K562 (cell line): ENCODE data around the gene ATF7IP. TPM values are rescaled to one million over a fixed set of nuclear protein-coding genes. Genes with fewer than 3 reads are reported as not detected.

ENCODE experiments used
- ATAC-seq: fragments of 200-7000 bp; cut with Tn5 transposase; 3 replicates; pipeline ENCODE4 v1.9.1; 2020; ENCODE audit warnings: moderate library complexity
- BruUV-seq: library from RNA; stranded (reverse); fragments of 400-500 nt; replicated peaks from 2 replicates; lab custom pipeline; 2021; lab: Mats Ljungman, UMichigan
- CTCF ChIA-PET: fragments of 300-600 bp; formaldehyde crosslinking; extraction: SDS; loops from one replicate; lab custom pipeline; 2021; ENCODE audit warnings: low intra/inter-chr PET ratio; lab: Yijun Ruan, JAX
- POLR2A ChIA-PET: fragments of 300-600, 350-650 bp; sonication (Branson Sonifier 250); formaldehyde crosslinking; extraction: SDS; loops from one replicate; lab custom pipeline; 2021; ENCODE audit warnings: antibody characterized with exemption, inconsistent platforms; lab: Yijun Ruan, JAX
- DNase-seq, 4 experiments: peaks; one replicate each; pipeline versions ENCODE4 v3.0.0 to v3.0.0-alpha.2; 2011 to 2018; ENCODE audit warnings: low spot score in 3 of 4, mixed read lengths in 3 of 4; ENCODE audit errors: extremely low read depth in 1 of 4
- FAIRE-seq: peaks from 2 replicates; lab custom pipeline; 2011; peaks lifted over from hg19 to GRCh38; lab: Jason Lieb, UNC
- H2AFZ ChIP-seq: 2 replicates; pipeline ENCODE4 v1.6.0; 2011; ENCODE audit warnings: low read depth, low read length, control low read depth, inconsistent platforms
- H3K27ac ChIP-seq: fragments of 200-600 bp; 3 replicates; pipeline ENCODE4 v1.8.0; 2011; ENCODE audit warnings: low read depth, mild to moderate bottlenecking, control low read depth, inconsistent platforms, low read length, moderate library complexity, mixed read lengths; ENCODE audit errors: extremely low read depth
- H3K27me3 ChIP-seq, 2 experiments: fragments of 300-600 bp in 1 of 2; 2 replicates in 1 of 2; 3 replicates in 1 of 2; pipeline versions ENCODE4 v1.6.0 to v1.8.0; 2011; ENCODE audit warnings: inconsistent platforms in 2 of 2, low read length in 2 of 2, mild to moderate bottlenecking in 1 of 2, mixed read lengths in 1 of 2, moderate library complexity in 1 of 2; ENCODE audit not compliant: control insufficient read depth in 2 of 2, insufficient read depth in 2 of 2
- H3K36me3 ChIP-seq: fragments of 300-600 bp; 3 replicates; pipeline ENCODE4 v1.8.0; 2011; ENCODE audit warnings: mild to moderate bottlenecking, low read length, inconsistent platforms; ENCODE audit not compliant: control insufficient read depth, insufficient read depth
- H3K4me1 ChIP-seq, 2 experiments: fragments of 200-600 bp in 1 of 2; replicated peaks in 1 of 2; 2 replicates in 1 of 2; 3 replicates in 1 of 2; pipeline versions ENCODE4 v1.5.1 to v1.8.0; 2011; ENCODE audit warnings: inconsistent platforms in 2 of 2, low read length in 2 of 2, mild to moderate bottlenecking in 1 of 2, mixed read lengths in 1 of 2, moderate library complexity in 1 of 2; ENCODE audit not compliant: control insufficient read depth in 2 of 2, insufficient read depth in 2 of 2
- H3K4me2 ChIP-seq: 2 replicates; pipeline ENCODE4 v1.6.1; 2011; ENCODE audit warnings: low read length, control low read depth, inconsistent platforms, mixed read lengths; ENCODE audit not compliant: insufficient read depth
- H3K4me3 ChIP-seq: fragments of 200-600 bp; sonication (generic), shearing (Covaris generic); 2 replicates; pipeline ENCODE4 v1.5.1; 2016; ENCODE audit warnings: control low read depth, inconsistent platforms
- H3K79me2 ChIP-seq: fragments of 200-600 bp; 3 replicates; pipeline ENCODE4 v1.8.0; 2011; ENCODE audit warnings: low read length, inconsistent platforms; ENCODE audit not compliant: control insufficient read depth, insufficient read depth
- H3K9ac ChIP-seq, 2 experiments: 2 replicates each; pipeline versions ENCODE4 v1.6.0 to v1.6.1; 2011; ENCODE audit warnings: low read depth in 2 of 2, low read length in 2 of 2, control low read depth in 1 of 2, inconsistent platforms in 1 of 2, mild to moderate bottlenecking in 1 of 2, mixed read lengths in 1 of 2; ENCODE audit not compliant: insufficient read depth in 1 of 2
- H3K9me1 ChIP-seq: one replicate; pipeline ENCODE4 v1.6.0; 2011; ENCODE audit warnings: inconsistent platforms, mild to moderate bottlenecking, low read length, moderate library complexity; ENCODE audit not compliant: control insufficient read depth, insufficient read depth
- H3K9me3 ChIP-seq: replicated peaks from 2 replicates; pipeline ENCODE4 v1.5.1; 2011; ENCODE audit warnings: low read depth, low read length, inconsistent platforms; ENCODE audit not compliant: control insufficient read depth, insufficient read depth
- H4K20me1 ChIP-seq: replicated peaks from 2 replicates; pipeline ENCODE4 v1.6.1; 2011; ENCODE audit warnings: low read length, inconsistent platforms, mixed read lengths; ENCODE audit not compliant: control insufficient read depth, insufficient read depth
- SPI1 ChIP-seq: IDR thresholded peaks from 2 replicates; pipeline ENCODE4 v1.6.1; 2011; ENCODE audit warnings: low read depth, low read length, control low read depth, borderline replicate concordance
- WGBS: fragments of 100-300 bp; shearing (Covaris generic); methylation state at CpG from one replicate; pipeline ENCODE4 v1.1.6; 2016; ENCODE audit warnings: low coverage, mixed read lengths; ENCODE audit not compliant: insufficient coverage; ENCODE audit errors: missing lambda C conversion rate; 5-methylcytosine and 5-hydroxymethylcytosine counted together
- in situ Hi-C: fragments of 300-500 bp; cut with MboI; formaldehyde crosslinking; loops from 4 replicates; pipeline ENCODE4 v1.15.0; 2018; ENCODE audit warnings: inconsistent platforms, mixed read lengths
- intact Hi-C: fragments of 100-400 bp; cut with micrococcal nuclease; formaldehyde crosslinking; loops from 2 replicates; pipeline ENCODE4 v1.14.2; 2022
- polyA plus RNA-seq, 8 experiments: library from polyadenylated mRNA; depleted of rRNA in 4 of 8; stranded (reverse) in 5 of 8; unstranded in 3 of 8; fragments of >200 nt; fragmentation: Nextera tagmentation in 2 of 8; fragmentation: Illumina TruSeq in 1 of 8; extraction: Ambion mirVana in 2 of 8; extraction: Trizol in 1 of 8; gene quantifications; 2 replicates each; pipeline versions ENCODE4 v1.2.1 to v1.2.3, GENCODE V29; 2011 to 2014; ENCODE audit warnings: inconsistent platforms in 1 of 8, missing spikeins in 1 of 8
- total RNA-seq, 7 experiments: library from RNA; depleted of rRNA in 6 of 7; stranded (reverse); fragments of >200 nt in 6 of 7; fragmentation: Illumina TruSeq in 2 of 7; extraction: Trizol in 2 of 7; gene quantifications; 2 replicates each; pipeline versions ENCODE4 v1.2.1 to v1.2.3, GENCODE V29; 2011 to 2021; ENCODE audit warnings: low replicate concordance in 1 of 7
- TF ChIP-seq, protein P1 (sequence below): fragments of 250-450 bp; sonication (Bioruptor Pico); IDR thresholded peaks from 2 replicates; pipeline ENCODE4 v1.4.0; 2020

ATF7IP gene
- total and polyA plus RNA-seq, 9 of the 15 experiments (the other 6 are each of a cell fraction or from before 2014, with no cell fraction given) = 2.8 to 27.1 (median 11.0) TPM

DNA sequence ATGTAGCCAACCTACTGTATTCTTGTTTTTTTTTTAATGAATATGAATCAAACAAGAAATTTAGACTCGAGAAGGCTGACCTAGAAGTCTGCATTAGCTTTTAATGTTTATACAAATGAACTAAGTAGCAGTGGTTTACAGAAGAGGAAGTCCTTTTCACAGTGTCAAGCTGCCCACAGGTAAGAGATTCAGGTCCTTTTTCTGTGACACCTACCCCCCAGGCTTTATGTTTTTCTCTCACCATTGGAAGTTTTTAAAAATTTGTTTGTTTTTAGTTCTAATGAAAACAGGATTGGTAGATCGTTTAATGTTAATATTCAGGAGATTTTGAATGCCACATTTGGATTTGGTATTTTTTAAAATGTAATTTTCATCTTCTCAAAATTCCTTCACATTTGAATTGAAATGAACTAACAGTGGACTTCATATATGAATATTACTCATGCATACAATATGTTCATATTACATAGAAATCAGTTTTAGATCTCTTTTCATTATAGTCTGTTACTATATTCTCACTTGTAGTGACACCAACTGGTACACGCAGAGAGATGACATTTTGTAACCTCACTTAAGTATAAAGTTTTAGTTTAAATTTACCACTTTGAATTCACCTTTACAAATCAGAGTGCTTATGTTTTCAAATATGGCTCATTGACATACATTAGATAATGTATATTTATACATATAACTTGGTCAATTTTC lies 29.7 kb downstream of the ATF7IP start:
- TF ChIP-seq, protein P1, sequence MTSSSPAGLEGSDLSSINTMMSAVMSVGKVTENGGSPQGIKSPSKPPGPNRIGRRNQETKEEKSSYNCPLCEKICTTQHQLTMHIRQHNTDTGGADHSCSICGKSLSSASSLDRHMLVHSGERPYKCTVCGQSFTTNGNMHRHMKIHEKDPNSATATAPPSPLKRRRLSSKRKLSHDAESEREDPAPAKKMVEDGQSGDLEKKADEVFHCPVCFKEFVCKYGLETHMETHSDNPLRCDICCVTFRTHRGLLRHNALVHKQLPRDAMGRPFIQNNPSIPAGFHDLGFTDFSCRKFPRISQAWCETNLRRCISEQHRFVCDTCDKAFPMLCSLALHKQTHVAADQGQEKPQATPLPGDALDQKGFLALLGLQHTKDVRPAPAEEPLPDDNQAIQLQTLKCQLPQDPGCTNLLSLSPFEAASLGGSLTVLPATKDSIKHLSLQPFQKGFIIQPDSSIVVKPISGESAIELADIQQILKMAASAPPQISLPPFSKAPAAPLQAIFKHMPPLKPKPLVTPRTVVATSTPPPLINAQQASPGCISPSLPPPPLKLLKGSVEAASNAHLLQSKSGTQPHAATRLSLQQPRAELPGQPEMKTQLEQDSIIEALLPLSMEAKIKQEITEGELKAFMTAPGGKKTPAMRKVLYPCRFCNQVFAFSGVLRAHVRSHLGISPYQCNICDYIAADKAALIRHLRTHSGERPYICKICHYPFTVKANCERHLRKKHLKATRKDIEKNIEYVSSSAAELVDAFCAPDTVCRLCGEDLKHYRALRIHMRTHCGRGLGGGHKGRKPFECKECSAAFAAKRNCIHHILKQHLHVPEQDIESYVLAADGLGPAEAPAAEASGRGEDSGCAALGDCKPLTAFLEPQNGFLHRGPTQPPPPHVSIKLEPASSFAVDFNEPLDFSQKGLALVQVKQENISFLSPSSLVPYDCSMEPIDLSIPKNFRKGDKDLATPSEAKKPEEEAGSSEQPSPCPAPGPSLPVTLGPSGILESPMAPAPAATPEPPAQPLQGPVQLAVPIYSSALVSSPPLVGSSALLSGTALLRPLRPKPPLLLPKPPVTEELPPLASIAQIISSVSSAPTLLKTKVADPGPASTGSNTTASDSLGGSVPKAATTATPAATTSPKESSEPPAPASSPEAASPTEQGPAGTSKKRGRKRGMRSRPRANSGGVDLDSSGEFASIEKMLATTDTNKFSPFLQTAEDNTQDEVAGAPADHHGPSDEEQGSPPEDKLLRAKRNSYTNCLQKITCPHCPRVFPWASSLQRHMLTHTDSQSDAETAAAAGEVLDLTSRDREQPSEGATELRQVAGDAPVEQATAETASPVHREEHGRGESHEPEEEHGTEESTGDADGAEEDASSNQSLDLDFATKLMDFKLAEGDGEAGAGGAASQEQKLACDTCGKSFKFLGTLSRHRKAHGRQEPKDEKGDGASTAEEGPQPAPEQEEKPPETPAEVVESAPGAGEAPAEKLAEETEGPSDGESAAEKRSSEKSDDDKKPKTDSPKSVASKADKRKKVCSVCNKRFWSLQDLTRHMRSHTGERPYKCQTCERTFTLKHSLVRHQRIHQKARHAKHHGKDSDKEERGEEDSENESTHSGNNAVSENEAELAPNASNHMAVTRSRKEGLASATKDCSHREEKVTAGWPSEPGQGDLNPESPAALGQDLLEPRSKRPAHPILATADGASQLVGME = no peak
- TF ChIP-seq SPI1 = peak; percentile 79; the same call in 1 of the 2 replicates
- TF ChIP-seq, all 486 proteins: peak for 1
- H3K4me2 ChIP-seq = peak overlapping the region; percentile 49; the same call in 1 of the 2 replicates
- peak overlapping the region in 1 of 2 experiments; percentile 74; a peak in 1 of 4 replicates for H3K9ac ChIP-seq
- peaks cover 0 to 5% of the 10 kb centered on the region in 2 experiments; a peak in 2 of 5 replicates for H3K4me1 ChIP-seq
- peaks cover 97% of the 10 kb centered on the region for H3K79me2 ChIP-seq
- CTCF ChIA-PET = interaction anchor here (0.9 kb wide), 1 partner anchor 137 kb away, joined by 3 read pairs; no protein-coding TSS in a partner anchor
- H3K27me3 ChIP-seq = no peaks in the 10 kb centered on the region
- H2AFZ ChIP-seq = peak overlapping the region; percentile 81; the same call in 1 of the 2 replicates
- peak; percentile 48 for ATAC-seq
- no peak for FAIRE-seq
- no peak overlapping the region for H3K4me3 ChIP-seq
- WGBS = 17% methylated on average over 3 of the region's 3 CpGs
- 0 out of 2 replicates have a peak, but pooled peaks cover 2% of the 10 kb centered on the region for H3K9me3 ChIP-seq
- in situ Hi-C loops (no loop called here), intact Hi-C loops (no loop called here)
- H3K27ac ChIP-seq = peak overlapping the region; percentile 82
- BruUV-seq = no TSS peak
- H3K36me3 ChIP-seq = peaks cover 3% of the 10 kb centered on the region; the same call in 1 of the 3 replicates
- peak in 1 of 4 experiments; percentile 18 for DNase-seq
- POLR2A ChIA-PET = interaction anchor here (1.0 to 3.2 kb wide), 3 partner anchors 11 to 137 kb away, joined by 3 to 16 read pairs (median 10); no protein-coding TSS in a partner anchor
- H4K20me1 ChIP-seq = no peaks in the 10 kb centered on the region
- no peaks in the 10 kb centered on the region for H3K9me1 ChIP-seq
